K562 (cell line): ENCODE results near the gene ANKRD65. TPM values are rescaled to one million over a fixed set of nuclear protein-coding genes. Genes with fewer than 3 reads are reported as not detected.

ENCODE experiments used
- HMG20A ChIP-seq: fragments of 450-650 bp; formaldehyde crosslinking; conservative IDR thresholded peaks from 2 replicates; pipeline ENCODE4 v1.4.0; 2020; ENCODE audit warnings: mild to moderate bottlenecking, mixed read lengths
- HMGN3 ChIP-seq: IDR thresholded peaks from 2 replicates; pipeline ENCODE4 v1.6.1; 2011; ENCODE audit warnings: borderline replicate concordance, low read depth, mild to moderate bottlenecking, mixed read lengths, low read length; ENCODE audit not compliant: insufficient read length; ENCODE audit errors: extremely low read depth
- HNRNPK ChIP-seq: fragments of 200-400 bp; formaldehyde crosslinking; IDR thresholded peaks from one replicate; pipeline ENCODE4 v1.6.1; 2018; ENCODE audit warnings: mild to moderate bottlenecking, low read depth, low read length; ENCODE audit not compliant: poor library complexity, severe bottlenecking
- HSF4 ChIP-seq: fragments of 250-450 bp; sonication (Bioruptor Pico); IDR thresholded peaks from 2 replicates; pipeline ENCODE4 v2.1.2; 2022; ENCODE audit warnings: mild to moderate bottlenecking, moderate library complexity, borderline replicate concordance
- MED1 ChIP-seq: sonication (generic); formaldehyde crosslinking; IDR thresholded peaks from 2 replicates; pipeline ENCODE4 v1.8.1; 2023; ENCODE audit warnings: missing genetic modification reagents, borderline replicate concordance
- MLLT1 ChIP-seq, 2 experiments: fragments of 450-650 bp; IDR thresholded peaks; 2 replicates each; pipeline ENCODE4 v1.6.1; 2016
- MYNN ChIP-seq, 2 experiments: sonication (generic); formaldehyde crosslinking in 1 of 2; IDR thresholded peaks; 2 replicates each; pipeline versions ENCODE4 v1.5.0 to v1.6.1; 2016 to 2020; ENCODE audit warnings: antibody characterized with exemption in 1 of 2, missing genetic modification reagents in 1 of 2
- NEUROD1 ChIP-seq: fragments of 150-350 bp; IDR thresholded peaks from 2 replicates; pipeline ENCODE4 v1.6.1; 2014; ENCODE audit warnings: borderline replicate concordance, low read length, low read depth; ENCODE audit not compliant: partially characterized antibody
- NONO ChIP-seq, 2 experiments: fragments of 200-400 bp in 1 of 2; fragments of 450-650 bp in 1 of 2; formaldehyde crosslinking in 1 of 2; IDR thresholded peaks; 2 replicates each; pipeline ENCODE4 v1.6.1; 2017; ENCODE audit warnings: low read depth in 2 of 2, mild to moderate bottlenecking in 2 of 2, moderate library complexity in 2 of 2, low read length in 1 of 2
- OTX1 ChIP-seq: fragments of 450-650 bp; formaldehyde crosslinking; IDR thresholded peaks from 2 replicates; pipeline ENCODE4 v1.4.0; 2022; ENCODE audit warnings: mild to moderate bottlenecking
- POLR2AphosphoS2 ChIP-seq: IDR thresholded peaks from 2 replicates; pipeline ENCODE4 v1.6.1; 2012; ENCODE audit warnings: low read length, improper control_type of control experiment
- RBFOX2 ChIP-seq: fragments of 200-400 bp; formaldehyde crosslinking; IDR thresholded peaks from 2 replicates; pipeline ENCODE4 v1.6.1; 2017; ENCODE audit warnings: low read depth, mild to moderate bottlenecking, low read length, moderate library complexity
- RBM34 ChIP-seq: fragments of 200-400 bp; formaldehyde crosslinking; IDR thresholded peaks from 2 replicates; pipeline ENCODE4 v1.6.1; 2018; ENCODE audit warnings: low read length, borderline replicate concordance; ENCODE audit not compliant: insufficient read depth
- RREB1 ChIP-seq: fragments of 250-450 bp; sonication (Bioruptor Pico); IDR thresholded peaks from 2 replicates; pipeline ENCODE4 v1.4.0; 2020
- SAFB ChIP-seq: fragments of 200-400 bp; formaldehyde crosslinking; IDR thresholded peaks from 2 replicates; pipeline ENCODE4 v1.6.1; 2017; ENCODE audit warnings: low read depth, low read length, borderline replicate concordance
- ZBTB1 ChIP-seq: sonication (generic); formaldehyde crosslinking; IDR thresholded peaks from 2 replicates; pipeline ENCODE4 v1.8.1; 2023; ENCODE audit warnings: missing genetic modification reagents, low read depth, mild to moderate bottlenecking, borderline replicate concordance
- ZEB2 ChIP-seq: fragments of 450-650 bp; IDR thresholded peaks from 2 replicates; pipeline ENCODE4 v1.6.1; 2016
- ZNF274 ChIP-seq: IDR thresholded peaks from 2 replicates; pipeline ENCODE4 v1.6.1; 2011; ENCODE audit warnings: low read depth, mild to moderate bottlenecking, low read length, moderate library complexity, borderline replicate concordance
- ZNF57 ChIP-seq: fragments of 450-650 bp; formaldehyde crosslinking; IDR thresholded peaks from 2 replicates; pipeline ENCODE4 v1.4.0; 2020; ENCODE audit warnings: mild to moderate bottlenecking, moderate library complexity
- ZNF583 ChIP-seq: fragments of 250-450 bp; sonication (Bioruptor Pico); IDR thresholded peaks from 2 replicates; pipeline ENCODE4 v1.4.0; 2020
- ZNF764 ChIP-seq: fragments of 250-450 bp; sonication (Bioruptor Pico); IDR thresholded peaks from 2 replicates; pipeline ENCODE4 v1.4.0; 2020; ENCODE audit warnings: low read depth, mild to moderate bottlenecking, moderate library complexity
- polyA plus RNA-seq, 8 experiments: library from polyadenylated mRNA; depleted of rRNA in 4 of 8; stranded (reverse) in 5 of 8; unstranded in 3 of 8; fragments of >200 nt; fragmentation: Nextera tagmentation in 2 of 8; fragmentation: Illumina TruSeq in 1 of 8; extraction: Ambion mirVana in 2 of 8; extraction: Trizol in 1 of 8; gene quantifications; 2 replicates each; pipeline versions ENCODE4 v1.2.1 to v1.2.3, GENCODE V29; 2011 to 2014; ENCODE audit warnings: inconsistent platforms in 1 of 8, missing spikeins in 1 of 8
- total RNA-seq, 7 experiments: library from RNA; depleted of rRNA in 6 of 7; stranded (reverse); fragments of >200 nt in 6 of 7; fragmentation: Illumina TruSeq in 2 of 7; extraction: Trizol in 2 of 7; gene quantifications; 2 replicates each; pipeline versions ENCODE4 v1.2.1 to v1.2.3, GENCODE V29; 2011 to 2021; ENCODE audit warnings: low replicate concordance in 1 of 7

Gene ANKRD65
- total and polyA plus RNA-seq, 9 of the 15 experiments (the other 6 are each of a cell fraction or from before 2014, with no cell fraction given) = not detected

- TF ChIP-seq MYNN (IDR thresholded peaks at IDR 0.05) (0 out of 2 replicates have a peak, but pooled peaks have one; percentile 11), MYNN (CRISPR knock-in tag; IDR thresholded peaks at IDR 0.05) (no peak), ZBTB1 (CRISPR knock-in tag) (peak; percentile 49; the same call in 1 of the 2 replicates), ZNF764 (0 out of 2 replicates have a peak, but pooled peaks have one; percentile 15), NONO (IDR thresholded peaks at IDR 0.05; ENCODE audit: low read depth in 2 of 2, low read length in 1 of 2) (peak in 1 of 2 experiments; percentile 95; a peak in 3 of 4 replicates), HMG20A (no peak), RBM34 (0 out of 2 replicates have a peak, but pooled peaks have one; percentile 84), HNRNPK (peak; percentile 68), MED1 (CRISPR knock-in tag) (no peak), MLLT1 (IDR thresholded peaks at IDR 0.05) (peak in 1 of 2 experiments; percentile 97; a peak in 2 of 4 replicates), RBFOX2 (peak; percentile 98), HMGN3 (peak; percentile 96), ZNF583 (0 out of 2 replicates have a peak, but pooled peaks have one; percentile 75), ZEB2 (no peak), RREB1 (CRISPR knock-in tag) (peak; percentile 51; the same call in 1 of the 2 replicates), POLR2AphosphoS2 (0 out of 2 replicates have a peak, but pooled peaks have one; percentile 22), ZNF274 (no peak; the same call in 1 of the 2 replicates), HSF4 (CRISPR knock-in tag) (no peak), ZNF57 (no peak), NEUROD1 (peak; percentile 98), OTX1 (no peak), SAFB (no peak)
Measured at GRCh38 chr1:1399187-1399871, 21.7 kb downstream of the ANKRD65 start, which contains the start of gene CCNL2 (continued).
